Activated T-helper 17 cell treated with anti-CD3 and anti-CD28 coated beads, Interleukin-2, amount 50 U/mL, for 72 hours (primary cell): ENCODE measurements around the gene ENOX1. TPM values are rescaled to one million over a fixed set of nuclear protein-coding genes. Genes with fewer than 3 reads are reported as not detected.

ENCODE experiments used
- ATAC-seq: fragments of 150-1000 bp; cut with Tn5 transposase; replicated peaks from 2 replicates; pipeline ENCODE4 v1.10.0; 2021; ENCODE audit warnings: mild to moderate bottlenecking, moderate library complexity
- H3K27ac Mint-ChIP-seq: one replicate; pipeline ENCODE4 v1.8.0; 2022; ENCODE audit warnings: mixed read lengths
- H3K27me3 Mint-ChIP-seq: one replicate; pipeline ENCODE4 v1.8.0; 2022; ENCODE audit warnings: mixed read lengths
- H3K36me3 Mint-ChIP-seq: one replicate; pipeline ENCODE4 v1.8.0; 2022; ENCODE audit warnings: low read depth, mild to moderate bottlenecking, mixed read lengths
- H3K4me1 Mint-ChIP-seq: one replicate; pipeline ENCODE4 v1.8.0; 2022; ENCODE audit warnings: mixed read lengths
- H3K4me3 Mint-ChIP-seq: one replicate; pipeline ENCODE4 v1.8.0; 2022; ENCODE audit warnings: mild to moderate bottlenecking, mixed read lengths
- H3K9me3 Mint-ChIP-seq: one replicate; pipeline ENCODE4 v1.8.0; 2022; ENCODE audit warnings: mixed read lengths
- total RNA-seq, 2 donors: library from RNA; stranded (reverse); gene quantifications; one replicate each; pipeline ENCODE4 v1.2.3, GENCODE V29; 2022

The ENOX1 gene
- total RNA-seq, 2 donors from 2014 or later = 1.7 TPM; not detected in 1

DNA sequence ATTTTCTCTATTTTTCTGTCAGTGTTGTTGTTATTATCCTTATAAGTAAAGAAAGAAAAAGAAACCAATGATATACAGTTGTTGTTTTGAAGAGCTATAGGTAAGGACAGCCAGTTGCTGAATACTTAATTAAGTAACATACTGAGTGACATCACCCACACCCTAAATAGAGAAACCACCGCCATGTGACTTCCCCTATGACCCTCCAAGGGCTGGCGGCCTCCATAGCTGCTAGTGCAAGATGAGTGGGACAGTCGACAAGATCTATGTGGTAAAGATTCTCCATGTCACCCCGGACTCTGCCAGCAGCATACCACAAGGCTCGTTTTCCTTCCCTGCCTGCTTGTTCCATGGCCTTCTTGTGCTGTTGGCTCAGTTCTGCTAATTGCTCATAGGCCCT lies 542.3 kb downstream of the ENOX1 start:
- H3K36me3 Mint-ChIP-seq = no peaks in the 10 kb centered on the region
- H3K4me3 Mint-ChIP-seq = no peak overlapping the region
- no peak overlapping the region for H3K27ac Mint-ChIP-seq
- no peaks in the 10 kb centered on the region for H3K4me1 Mint-ChIP-seq
- H3K27me3 Mint-ChIP-seq = peaks cover 26% of the 10 kb centered on the region
- H3K9me3 Mint-ChIP-seq = no peaks in the 10 kb centered on the region
- no peak for ATAC-seq

DNA sequence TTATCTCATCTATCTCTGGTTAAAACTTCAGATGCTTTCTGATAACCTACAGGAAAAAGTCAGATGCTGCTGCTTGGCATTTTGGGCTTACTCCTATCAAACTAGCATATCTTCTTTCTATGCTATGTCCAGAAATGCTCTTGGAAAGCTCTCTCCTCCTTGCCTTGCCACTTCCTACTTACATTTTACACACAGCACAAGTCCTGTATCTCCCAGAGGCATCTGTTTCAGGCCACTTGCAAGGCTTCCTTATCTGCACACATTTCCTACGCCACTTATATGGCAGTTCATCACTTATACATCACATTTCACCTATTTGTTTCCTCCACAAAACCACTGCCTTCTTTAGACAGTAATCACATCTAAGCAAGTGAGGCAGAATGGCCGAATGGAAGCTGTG lies 543.1 kb downstream of the ENOX1 start:
- no peak for ATAC-seq
- Mint-ChIP-seq H3K4me1 (no peaks in the 10 kb centered on the region), H3K27me3 (peaks cover 26% of the 10 kb centered on the region), H3K4me3 (no peak overlapping the region), H3K36me3 (no peaks in the 10 kb centered on the region), H3K9me3 (no peaks in the 10 kb centered on the region), H3K27ac (no peak overlapping the region)

DNA sequence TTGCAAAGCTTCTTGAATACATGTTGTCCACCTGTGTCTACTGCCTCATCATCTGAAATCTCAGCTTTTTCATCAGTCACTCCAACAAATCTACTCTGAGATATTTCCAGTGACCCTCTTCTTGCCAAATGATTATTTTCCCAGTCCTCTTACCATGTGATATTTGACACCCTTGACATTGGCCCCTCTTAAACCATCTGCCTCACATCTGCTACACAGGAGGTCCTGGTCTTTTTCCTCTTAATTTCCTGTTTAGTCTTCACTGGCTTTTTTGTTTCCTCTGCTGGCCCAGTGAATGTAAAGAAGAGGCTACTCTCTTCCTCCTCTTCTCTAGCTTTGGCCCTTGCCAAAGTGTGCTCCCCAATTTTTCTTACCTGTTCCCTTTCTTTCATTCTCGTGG lies 544.7 kb downstream of the ENOX1 start:
- no peak for ATAC-seq
- Mint-ChIP-seq H3K27ac (no peak overlapping the region), H3K4me3 (no peak overlapping the region), H3K36me3 (no peaks in the 10 kb centered on the region), H3K9me3 (no peaks in the 10 kb centered on the region), H3K27me3 (peaks cover 26% of the 10 kb centered on the region), H3K4me1 (no peaks in the 10 kb centered on the region)

DNA sequence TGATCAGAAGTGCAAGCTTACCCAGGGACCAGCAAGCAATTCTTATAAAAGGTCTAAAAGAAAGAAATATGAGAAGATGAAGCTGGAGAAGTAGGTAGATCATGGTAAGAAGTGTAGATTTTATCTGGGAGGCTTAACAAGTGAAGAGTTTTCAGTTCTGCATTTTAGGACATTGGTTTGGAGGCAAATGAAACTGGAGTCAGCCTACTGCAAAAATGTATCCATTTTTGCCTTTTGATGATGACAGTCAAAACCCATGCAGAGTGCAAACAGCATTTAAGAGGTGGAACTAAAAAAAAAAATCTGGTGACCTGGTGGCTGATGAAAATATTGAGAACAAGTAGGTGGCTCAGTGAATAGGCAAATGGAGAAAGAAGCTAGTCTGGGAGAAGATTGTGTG lies 546.5 kb downstream of the ENOX1 start:
- H3K27me3 Mint-ChIP-seq = peaks cover 24% of the 10 kb centered on the region
- no peak overlapping the region for H3K27ac Mint-ChIP-seq
- no peaks in the 10 kb centered on the region for H3K4me1 Mint-ChIP-seq
- no peaks in the 10 kb centered on the region for H3K9me3 Mint-ChIP-seq
- no peak overlapping the region for H3K4me3 Mint-ChIP-seq
- ATAC-seq = no peak
- H3K36me3 Mint-ChIP-seq = no peaks in the 10 kb centered on the region

DNA sequence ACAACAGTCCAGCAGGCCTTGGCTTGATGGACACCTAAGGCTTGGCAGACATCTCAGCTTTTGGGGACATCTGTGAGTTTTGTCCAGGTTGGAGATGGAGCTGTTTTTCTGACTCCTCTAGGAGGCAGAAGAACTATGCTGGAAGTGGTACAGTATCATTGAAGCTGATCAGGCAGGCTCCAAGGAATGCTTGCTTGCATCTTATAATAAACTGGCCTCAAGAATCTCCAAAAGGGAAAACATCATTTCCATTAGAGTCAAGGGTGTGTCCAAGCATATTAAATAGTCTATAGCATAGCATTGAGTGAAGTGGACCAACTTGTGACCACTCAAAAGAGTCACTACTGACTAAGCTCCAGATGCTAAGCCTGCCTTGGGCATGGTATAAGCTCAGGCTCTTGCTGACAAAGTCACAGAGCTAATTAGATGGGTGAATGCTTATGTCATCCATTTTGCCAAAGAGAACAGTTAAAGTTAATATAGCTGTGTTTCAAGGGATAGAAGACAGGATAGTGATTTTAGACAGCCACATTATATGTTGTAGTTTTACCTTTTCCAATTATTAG lies 547.4 kb downstream of the ENOX1 start:
- no peak for ATAC-seq
- Mint-ChIP-seq H3K27me3 (peaks cover 20% of the 10 kb centered on the region), H3K4me1 (no peaks in the 10 kb centered on the region), H3K36me3 (no peaks in the 10 kb centered on the region), H3K4me3 (no peak overlapping the region), H3K27ac (no peak overlapping the region), H3K9me3 (no peaks in the 10 kb centered on the region)

DNA sequence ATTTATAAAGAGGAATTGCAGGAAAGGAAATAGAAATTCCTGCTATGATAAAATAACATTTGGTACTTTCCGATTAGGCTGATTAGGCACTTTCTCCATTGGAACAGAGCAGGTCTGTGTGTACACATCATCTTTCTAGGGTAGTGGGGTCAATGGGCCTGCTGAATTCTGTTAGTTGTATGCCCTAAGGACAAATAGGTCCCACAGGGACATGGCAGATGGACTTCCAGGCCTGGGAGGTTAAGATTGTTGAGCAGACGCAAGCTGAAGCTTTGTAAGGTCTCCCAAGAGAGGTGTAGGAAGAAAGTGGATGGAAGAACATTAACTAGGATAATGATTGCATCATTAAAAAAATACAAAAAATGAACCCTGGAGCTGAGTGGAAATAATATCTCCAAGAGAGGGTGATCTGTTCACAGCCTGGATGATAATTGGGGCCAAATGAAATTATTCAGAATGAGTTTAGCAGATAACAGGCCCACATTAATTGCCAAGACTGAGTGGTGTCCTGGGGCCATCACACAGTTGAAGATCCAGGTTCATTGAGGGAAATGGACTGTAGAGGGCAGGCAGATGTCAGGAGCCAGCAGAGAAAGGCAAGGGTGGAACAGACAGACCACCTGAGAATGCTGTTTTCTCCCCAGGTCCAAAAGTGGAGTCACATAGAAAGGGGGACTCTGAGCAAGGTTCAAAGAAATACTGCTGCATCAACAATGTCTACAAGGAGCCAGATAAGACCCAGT lies 548.3 kb downstream of the ENOX1 start:
- H3K36me3 Mint-ChIP-seq = no peaks in the 10 kb centered on the region
- no peaks in the 10 kb centered on the region for H3K4me1 Mint-ChIP-seq
- ATAC-seq = no peak
- no peak overlapping the region for H3K4me3 Mint-ChIP-seq
- H3K27me3 Mint-ChIP-seq = peaks cover 15% of the 10 kb centered on the region
- no peaks in the 10 kb centered on the region for H3K9me3 Mint-ChIP-seq
- H3K27ac Mint-ChIP-seq = no peak overlapping the region

DNA sequence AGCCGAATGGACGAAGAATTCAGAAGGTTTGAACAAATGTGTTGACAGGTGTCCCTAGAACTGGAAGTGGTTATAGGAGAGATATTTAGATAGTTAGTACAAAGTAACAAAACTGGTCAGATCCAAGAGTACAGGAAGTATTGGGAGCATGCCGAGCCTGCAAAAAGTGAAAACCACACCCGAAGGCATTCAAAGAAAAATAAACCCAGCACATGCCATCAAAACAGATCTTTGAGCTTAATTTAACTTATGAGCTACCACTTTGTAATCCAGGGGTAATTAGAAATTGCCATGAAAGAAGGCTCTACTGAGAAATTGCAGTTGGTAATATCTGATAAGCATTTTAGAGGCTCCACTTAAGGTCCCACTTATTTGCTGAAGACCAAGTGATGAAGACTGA lies 549.2 kb downstream of the ENOX1 start:
- Mint-ChIP-seq H3K4me3 (no peak overlapping the region), H3K27ac (no peak overlapping the region)

DNA sequence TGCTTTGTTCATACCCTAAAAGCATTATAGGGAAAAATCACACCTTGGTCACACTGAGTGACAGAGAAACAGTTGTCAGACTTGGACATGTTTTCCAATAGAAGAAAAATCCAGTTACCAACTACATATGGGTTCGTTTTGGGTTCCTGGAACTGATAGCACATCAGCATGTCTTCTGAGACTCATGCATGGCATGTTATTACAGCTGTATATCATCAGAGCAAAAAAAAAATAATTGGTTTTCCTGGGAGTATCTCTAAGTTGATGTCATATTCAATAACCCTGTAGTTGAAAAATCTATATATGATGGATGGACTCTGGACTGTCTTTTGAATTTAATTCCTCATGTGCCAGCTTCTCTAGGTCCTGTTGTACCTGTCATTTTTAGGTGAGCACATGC lies 551.7 kb downstream of the ENOX1 start:
- Mint-ChIP-seq H3K4me1 (no peaks in the 10 kb centered on the region), H3K9me3 (no peaks in the 10 kb centered on the region), H3K27me3 (peaks cover 2% of the 10 kb centered on the region), H3K4me3 (no peak overlapping the region), H3K27ac (no peak overlapping the region), H3K36me3 (no peaks in the 10 kb centered on the region)
- ATAC-seq = no peak

More for the DNA sequence above, 549.2 kb downstream of the ENOX1 start:
- ATAC-seq = no peak
- H3K4me1 Mint-ChIP-seq = no peaks in the 10 kb centered on the region
- no peaks in the 10 kb centered on the region for H3K36me3 Mint-ChIP-seq
- peaks cover 10% of the 10 kb centered on the region for H3K27me3 Mint-ChIP-seq
- H3K9me3 Mint-ChIP-seq = no peaks in the 10 kb centered on the region

DNA sequence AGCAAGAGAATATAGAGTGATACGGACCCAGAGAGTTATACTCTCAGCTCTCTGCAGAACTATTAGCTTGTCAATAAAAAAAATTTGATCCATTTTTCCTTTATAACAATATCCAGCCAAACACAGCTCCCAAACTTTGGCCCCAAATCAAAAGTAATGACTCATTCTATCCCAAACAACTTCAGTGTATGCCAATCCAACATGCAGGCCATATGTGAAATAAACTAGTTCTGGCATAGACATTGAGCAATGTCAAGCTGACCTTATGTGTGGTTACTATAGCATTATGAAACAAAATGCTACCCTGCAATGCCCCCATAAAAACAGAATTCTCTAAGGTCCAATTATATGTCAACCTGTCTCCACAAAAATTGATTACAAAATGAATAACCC lies 553.9 kb downstream of the ENOX1 start:
- Mint-ChIP-seq H3K36me3 (no peaks in the 10 kb centered on the region), H3K4me3 (no peak overlapping the region), H3K4me1 (no peaks in the 10 kb centered on the region), H3K27ac (no peak overlapping the region), H3K27me3 (peaks cover 8% of the 10 kb centered on the region), H3K9me3 (no peaks in the 10 kb centered on the region)
- ATAC-seq = no peak

DNA sequence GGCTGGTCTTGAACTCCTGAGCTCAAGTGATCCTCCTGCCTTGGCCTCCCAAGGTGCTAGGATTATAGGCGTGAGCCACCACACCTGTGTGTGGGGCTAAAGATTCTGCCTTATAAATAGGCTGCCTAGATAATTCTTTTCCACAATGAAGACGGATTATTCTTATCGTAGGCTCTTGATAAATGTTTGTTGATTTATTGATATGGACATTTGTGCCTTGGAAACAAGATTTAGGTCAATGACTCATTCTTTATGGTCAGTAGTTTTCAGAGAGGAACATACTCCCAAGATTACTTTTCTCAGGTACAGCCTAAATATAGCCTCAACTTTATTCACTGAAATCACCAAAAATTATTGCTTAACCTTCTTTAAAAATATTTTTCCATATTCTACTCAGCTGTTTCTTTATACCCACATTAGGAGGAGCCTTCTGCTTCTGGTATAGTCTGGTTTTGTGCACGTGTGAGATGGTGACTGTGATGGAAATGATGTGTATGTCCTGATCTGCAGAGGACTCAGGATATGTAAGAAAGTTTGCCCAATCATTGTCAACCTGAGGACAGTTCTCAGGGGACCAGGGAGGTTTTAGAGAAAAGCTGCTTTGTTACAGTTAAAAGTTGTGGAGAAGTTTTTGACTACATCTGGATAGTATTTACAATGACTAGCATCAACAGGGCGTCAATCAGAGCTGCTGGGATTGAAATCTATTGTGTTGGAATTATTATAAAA lies 554.5 kb downstream of the ENOX1 start:
- no peaks in the 10 kb centered on the region for H3K36me3 Mint-ChIP-seq
- no peak overlapping the region for H3K4me3 Mint-ChIP-seq
- no peaks in the 10 kb centered on the region for H3K4me1 Mint-ChIP-seq
- H3K27ac Mint-ChIP-seq = no peak overlapping the region
- no peak for ATAC-seq
- peaks cover 8% of the 10 kb centered on the region for H3K27me3 Mint-ChIP-seq
- H3K9me3 Mint-ChIP-seq = no peaks in the 10 kb centered on the region

DNA sequence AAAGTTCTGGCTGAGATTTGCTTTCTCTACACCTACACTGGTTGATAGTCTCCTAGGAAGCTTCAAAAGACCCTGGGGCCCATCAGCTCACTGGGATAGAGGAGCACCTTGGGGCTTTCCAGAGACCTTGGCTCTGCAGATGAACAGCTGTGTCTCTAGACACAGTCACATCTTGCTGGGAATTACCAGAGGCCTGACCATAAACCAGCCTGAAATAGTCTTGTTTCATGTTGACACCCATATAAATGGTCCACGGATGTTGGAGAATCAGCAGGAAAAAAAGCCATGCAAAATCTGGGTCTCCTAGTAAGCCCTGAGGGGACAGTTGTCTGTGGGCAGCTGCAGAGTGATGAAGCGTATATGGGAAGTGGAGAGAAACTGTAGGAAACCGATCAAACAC lies 555.8 kb downstream of the ENOX1 start:
- no peak overlapping the region for H3K4me3 Mint-ChIP-seq
- no peaks in the 10 kb centered on the region for H3K9me3 Mint-ChIP-seq
- no peak for ATAC-seq
- H3K36me3 Mint-ChIP-seq = no peaks in the 10 kb centered on the region
- peaks cover 8% of the 10 kb centered on the region for H3K27me3 Mint-ChIP-seq
- no peaks in the 10 kb centered on the region for H3K4me1 Mint-ChIP-seq
- no peak overlapping the region for H3K27ac Mint-ChIP-seq

DNA sequence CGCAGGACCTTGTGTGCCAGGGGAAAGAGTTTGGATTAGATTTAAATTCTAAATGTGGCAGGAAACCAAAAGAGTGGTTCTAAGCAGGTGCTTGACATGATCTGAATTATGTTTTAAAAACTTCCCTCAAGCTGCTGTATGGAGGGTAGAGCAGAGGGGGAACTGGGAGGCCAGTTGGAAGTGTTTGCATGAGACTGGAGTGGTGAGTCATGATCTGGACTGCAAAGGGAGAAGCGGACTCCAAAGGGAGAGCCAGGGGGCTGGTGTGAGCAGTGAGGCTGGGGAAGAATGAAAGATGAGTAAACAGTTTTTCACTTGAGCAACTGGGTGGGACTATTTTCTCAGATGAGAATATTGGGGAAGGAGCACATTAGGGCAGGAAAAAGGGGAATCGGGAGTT lies 557.3 kb downstream of the ENOX1 start:
- H3K27ac Mint-ChIP-seq = no peak overlapping the region
- no peaks in the 10 kb centered on the region for H3K4me1 Mint-ChIP-seq
- no peaks in the 10 kb centered on the region for H3K9me3 Mint-ChIP-seq
- no peaks in the 10 kb centered on the region for H3K36me3 Mint-ChIP-seq
- no peak for ATAC-seq
- peaks cover 8% of the 10 kb centered on the region for H3K27me3 Mint-ChIP-seq
- no peak overlapping the region for H3K4me3 Mint-ChIP-seq

DNA sequence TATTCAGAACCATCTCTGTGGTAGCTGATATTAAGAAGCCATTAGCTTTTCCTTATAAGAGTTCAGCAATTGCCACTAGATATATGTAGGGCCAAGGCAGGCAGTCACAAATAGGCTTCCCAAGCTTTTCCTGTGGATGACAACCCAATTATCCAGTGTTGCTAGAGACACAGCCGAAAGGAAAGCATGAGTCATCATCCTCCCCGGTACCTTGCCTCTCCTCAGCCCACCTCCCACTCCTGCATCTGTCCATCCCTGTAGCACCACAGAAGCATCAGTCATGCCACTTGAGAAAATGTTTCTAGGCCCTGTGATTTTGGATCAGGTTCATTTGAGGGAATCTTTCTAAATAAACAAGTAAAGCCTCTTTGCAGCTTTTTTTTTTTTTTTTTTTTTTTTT lies 559.1 kb downstream of the ENOX1 start:
- no peaks in the 10 kb centered on the region for H3K4me1 Mint-ChIP-seq
- no peak overlapping the region for H3K4me3 Mint-ChIP-seq
- no peak overlapping the region for H3K27ac Mint-ChIP-seq
- no peaks in the 10 kb centered on the region for H3K9me3 Mint-ChIP-seq
- H3K27me3 Mint-ChIP-seq = peaks cover 8% of the 10 kb centered on the region
- ATAC-seq = no peak
- no peaks in the 10 kb centered on the region for H3K36me3 Mint-ChIP-seq

DNA sequence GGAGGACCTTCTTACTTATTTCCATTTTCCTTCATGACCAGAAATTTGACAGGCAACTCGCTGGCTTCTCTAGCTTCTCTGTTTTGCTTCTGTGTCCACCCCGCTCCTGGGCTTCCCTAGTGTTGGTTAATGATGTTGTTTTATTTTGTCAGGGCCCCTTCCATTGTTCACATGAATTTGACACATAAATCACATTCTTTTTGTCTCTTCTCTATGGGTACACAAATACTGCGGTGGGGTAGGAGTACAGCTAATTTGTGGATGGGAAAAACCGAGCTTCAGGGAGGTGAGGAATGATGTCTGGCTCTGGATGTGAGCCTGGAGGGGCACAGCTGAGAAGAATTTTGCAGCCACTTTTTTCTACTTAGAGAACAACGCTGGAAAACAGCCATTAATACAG lies 563.6 kb downstream of the ENOX1 start:
- H3K36me3 Mint-ChIP-seq = no peaks in the 10 kb centered on the region
- H3K27me3 Mint-ChIP-seq = peaks cover 11% of the 10 kb centered on the region
- H3K4me3 Mint-ChIP-seq = no peak overlapping the region
- no peak for ATAC-seq
- H3K9me3 Mint-ChIP-seq = no peaks in the 10 kb centered on the region
- no peak overlapping the region for H3K27ac Mint-ChIP-seq
- no peaks in the 10 kb centered on the region for H3K4me1 Mint-ChIP-seq

DNA sequence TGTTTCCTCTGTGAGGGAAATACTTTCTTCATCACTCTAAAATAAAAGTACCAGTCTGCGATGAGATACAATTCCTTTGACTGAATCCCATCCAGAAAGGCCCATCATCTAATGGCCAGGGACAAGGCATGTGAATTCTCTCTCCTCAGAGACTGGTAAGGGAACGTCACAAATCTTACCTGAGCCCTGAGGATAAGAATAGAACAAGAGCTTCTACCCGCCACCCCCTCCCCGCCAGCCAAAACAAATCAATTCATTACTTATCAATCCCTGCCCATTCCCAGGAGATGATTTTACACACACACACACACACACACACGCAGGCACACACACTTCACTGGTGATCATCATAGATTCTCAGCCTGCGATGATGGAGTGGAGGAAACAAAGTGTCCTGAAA lies 564.7 kb downstream of the ENOX1 start:
- Mint-ChIP-seq H3K4me3 (no peak overlapping the region), H3K36me3 (no peaks in the 10 kb centered on the region), H3K9me3 (no peaks in the 10 kb centered on the region), H3K27ac (no peak overlapping the region), H3K27me3 (peaks cover 11% of the 10 kb centered on the region), H3K4me1 (no peaks in the 10 kb centered on the region)
- ATAC-seq = no peak
